ENCODE measurements around the gene ACAN.

ACAN gene

GRCh38 chr15:88898736-88899135 lies 95.5 kb downstream of the ACAN start:
- FAIRE-seq: no peak

GRCh38 chr15:88899251-88899650 lies 96.0 kb downstream of the ACAN start:
- DNase-seq (ENCODE audit: extremely low spot score, insufficient read length, low read depth): no peak
- no peak for FAIRE-seq

More at GRCh38 chr15:88898736-88899135, 95.5 kb downstream of the ACAN start:
- DNase-seq (ENCODE audit: extremely low spot score, insufficient read length, low read depth): no peak

- no peak for FAIRE-seq
- DNase-seq (ENCODE audit: extremely low spot score, insufficient read length, low read depth): no peak
These were observed 97.2 kb downstream of the ACAN start for GRCh38 chr15:88900309-88900981.

GRCh38 chr15:88900982-88901418 lies 97.8 kb downstream of the ACAN start:
- no peak for DNase-seq (ENCODE audit: extremely low spot score, insufficient read length, low read depth)
- FAIRE-seq: no peak

GRCh38 chr15:88901508-88902220 lies 98.4 kb downstream of the ACAN start:
- DNase-seq (ENCODE audit: extremely low spot score, insufficient read length, low read depth) (no peak), FAIRE-seq (no peak)

- FAIRE-seq: no peak
- DNase-seq (ENCODE audit: extremely low spot score, insufficient read length, low read depth): no peak
These were observed 99.1 kb downstream of the ACAN start for GRCh38 chr15:88902221-88902835.

GRCh38 chr15:88902846-88903245 lies 99.6 kb downstream of the ACAN start:
- FAIRE-seq (no peak), DNase-seq (ENCODE audit: extremely low spot score, insufficient read length, low read depth) (no peak)

GRCh38 chr15:88904257-88904623 lies 101.0 kb downstream of the ACAN start:
- no peak for DNase-seq (ENCODE audit: extremely low spot score, insufficient read length, low read depth)
- FAIRE-seq: no peak

GRCh38 chr15:88904624-88905327 lies 101.5 kb downstream of the ACAN start:
- DNase-seq (ENCODE audit: extremely low spot score, insufficient read length, low read depth) (no peak), FAIRE-seq (peak; percentile 93)

GRCh38 chr15:88905576-88905975 lies 102.3 kb downstream of the ACAN start:
- no peak for FAIRE-seq
- DNase-seq (ENCODE audit: extremely low spot score, insufficient read length, low read depth): no peak

- FAIRE-seq (no peak), DNase-seq (ENCODE audit: extremely low spot score, insufficient read length, low read depth) (no peak)
These were observed 102.9 kb downstream of the ACAN start for GRCh38 chr15:88906130-88906529.

- no peak for FAIRE-seq
These were observed 103.3 kb downstream of the ACAN start for GRCh38 chr15:88906551-88906950.

GRCh38 chr15:88907111-88907510 lies 103.9 kb downstream of the ACAN start:
- FAIRE-seq: no peak
- no peak for DNase-seq (ENCODE audit: extremely low spot score, insufficient read length, low read depth)

More at GRCh38 chr15:88906551-88906950, 103.3 kb downstream of the ACAN start:
- DNase-seq (ENCODE audit: extremely low spot score, insufficient read length, low read depth): no peak

GRCh38 chr15:88908123-88908522 lies 104.9 kb downstream of the ACAN start:
- no peak for FAIRE-seq
- DNase-seq (ENCODE audit: extremely low spot score, insufficient read length, low read depth): no peak

- FAIRE-seq (no peak), DNase-seq (ENCODE audit: extremely low spot score, insufficient read length, low read depth) (no peak)
These were observed 105.7 kb downstream of the ACAN start for GRCh38 chr15:88908697-88909621.

- FAIRE-seq (no peak), DNase-seq (ENCODE audit: extremely low spot score, insufficient read length, low read depth) (no peak)
These were observed 107.0 kb downstream of the ACAN start for GRCh38 chr15:88909956-88910831.

- FAIRE-seq (no peak), DNase-seq (ENCODE audit: extremely low spot score, insufficient read length, low read depth) (no peak)
These were observed 108.5 kb downstream of the ACAN start for GRCh38 chr15:88911766-88912118.

GRCh38 chr15:88912500-88912921 lies 109.3 kb downstream of the ACAN start:
- FAIRE-seq: no peak
- no peak for DNase-seq (ENCODE audit: extremely low spot score, insufficient read length, low read depth)
